Stimulated activated naive B cell treated with anti-CD40 and anti-IgM and Interleukin-4, amounts not matched to agents 10 μg/mL and 1 μg/mL and 100 μg/mL, for 72 hours (primary cell): Measurements from ENCODE around the gene CA5A.
"Not testable (repeated sequence)": the region's sequence is repeated elsewhere in the genome, so short reads cannot be mapped to it uniquely, and the experiment has no call there.

Experiments used
- ATAC-seq, 2 donors: fragments of 150-1000 bp; cut with Tn5 transposase; replicated peaks; 2 replicates each; pipeline ENCODE4 v1.10.0; 2021; ENCODE audit warnings: moderate library complexity in 1 of 2
- DNase-seq: peaks from one replicate; pipeline ENCODE4 v3.0.0; 2021
- H3K27ac Mint-ChIP-seq: one replicate; pipeline ENCODE4 v1.8.0; 2022; ENCODE audit warnings: mild to moderate bottlenecking, mixed read lengths
- H3K27me3 Mint-ChIP-seq, 2 donors: one replicate each; pipeline ENCODE4 v1.8.0; 2022; ENCODE audit warnings: mixed read lengths in 2 of 2
- H3K36me3 Mint-ChIP-seq, 2 donors: one replicate each; pipeline ENCODE4 v1.8.0; 2022; ENCODE audit warnings: mixed read lengths in 2 of 2, mild to moderate bottlenecking in 1 of 2
- H3K4me1 Mint-ChIP-seq, 2 donors: one replicate each; pipeline ENCODE4 v1.8.0; 2022; ENCODE audit warnings: mixed read lengths in 2 of 2, mild to moderate bottlenecking in 1 of 2
- H3K4me3 Mint-ChIP-seq, 2 donors: one replicate each; pipeline ENCODE4 v1.8.0; 2022; ENCODE audit warnings: mild to moderate bottlenecking in 2 of 2, mixed read lengths in 2 of 2, moderate library complexity in 1 of 2
- H3K9me3 Mint-ChIP-seq, 2 donors: one replicate each; pipeline ENCODE4 v1.8.0; 2022; ENCODE audit warnings: mixed read lengths in 2 of 2, mild to moderate bottlenecking in 1 of 2

CA5A gene

GRCh38 chr16:87914812-87915211 lies 21.5 kb downstream of the CA5A start:
- H3K36me3 Mint-ChIP-seq, result no peaks in the 10 kb centered on the region
- H3K4me3 Mint-ChIP-seq, result no peak overlapping the region
- DNase-seq, result no peak
- peaks cover 38 to 43% of the 10 kb centered on the region in 2 donors for H3K27me3 Mint-ChIP-seq
- no peak overlapping the region for H3K27ac Mint-ChIP-seq
- no peaks in the 10 kb centered on the region for H3K9me3 Mint-ChIP-seq
- peaks cover 6 to 8% of the 10 kb centered on the region in 2 donors for H3K4me1 Mint-ChIP-seq
- ATAC-seq, result no peak

DNA sequence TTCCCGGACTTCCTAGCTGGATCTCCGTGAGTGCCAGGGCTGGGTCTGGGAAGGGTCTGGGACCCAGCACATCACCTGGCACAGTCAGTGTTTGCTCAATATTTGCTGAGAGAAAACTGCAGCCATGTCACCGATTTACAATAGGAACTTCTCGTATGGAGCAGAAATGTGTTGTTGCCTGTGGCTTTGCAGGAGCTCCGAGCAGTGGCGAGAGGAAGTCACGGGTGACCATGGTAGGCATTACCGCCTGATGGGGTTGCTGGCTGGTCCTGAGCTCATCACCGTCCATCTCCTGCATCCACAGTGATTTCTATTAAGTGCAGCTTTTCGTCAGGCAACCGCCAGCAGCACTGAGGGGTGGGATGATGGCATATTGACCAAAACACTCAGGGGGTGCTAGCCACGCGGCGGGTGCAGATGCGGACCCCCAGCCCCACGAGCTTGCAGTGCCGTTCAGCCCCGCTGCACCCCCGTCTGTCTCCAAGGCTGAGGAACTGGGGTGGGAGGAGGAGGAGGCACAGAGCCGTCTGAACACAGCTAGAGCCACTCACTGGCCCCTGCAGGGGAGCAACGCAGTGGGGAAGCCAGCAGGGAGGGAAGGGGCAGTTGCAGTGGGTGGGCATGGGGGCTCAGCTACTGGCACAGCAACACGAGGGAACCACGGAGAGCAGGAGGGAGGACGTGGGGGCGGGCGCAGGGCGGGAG lies 22.2 kb downstream of the CA5A start:
- not testable (repeated sequence) for H3K9me3 Mint-ChIP-seq, H3K27ac Mint-ChIP-seq, H3K4me3 Mint-ChIP-seq, DNase-seq, H3K36me3 Mint-ChIP-seq, ATAC-seq
- peaks cover 38 to 43% of the 10 kb centered on the region in 2 donors for H3K27me3 Mint-ChIP-seq
- peaks cover 11% of the 10 kb centered on the region in 2 donors for H3K4me1 Mint-ChIP-seq

DNA sequence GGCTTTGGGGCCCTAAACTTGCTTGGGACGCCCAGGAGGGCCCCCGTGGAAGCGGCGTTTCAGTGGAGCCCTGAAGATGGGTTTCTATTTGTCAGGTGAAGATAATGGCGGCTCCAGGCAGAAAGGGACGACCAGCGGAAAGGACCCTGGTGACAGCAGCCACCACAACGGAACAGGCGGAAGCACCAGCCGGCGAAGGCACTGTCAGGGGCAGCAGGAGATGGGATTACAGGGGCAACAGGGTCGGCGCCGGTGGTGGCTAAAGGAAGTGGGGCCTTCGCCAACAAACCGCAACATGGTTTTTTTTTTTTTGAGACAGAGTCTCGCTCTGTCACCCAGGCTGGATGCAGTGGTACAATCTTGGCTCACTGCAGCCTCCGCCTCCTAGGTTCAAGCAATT lies 23.6 kb downstream of the CA5A start:
- DNase-seq, H3K36me3 Mint-ChIP-seq, H3K4me3 Mint-ChIP-seq, ATAC-seq, H3K27ac Mint-ChIP-seq, H3K9me3 Mint-ChIP-seq: not testable (repeated sequence)
- Mint-ChIP-seq H3K27me3 (peaks cover 28 to 31% of the 10 kb centered on the region in 2 donors), H3K4me1 (peaks cover 9 to 18% of the 10 kb centered on the region in 2 donors)

- not testable (repeated sequence) for H3K36me3 Mint-ChIP-seq, H3K9me3 Mint-ChIP-seq, H3K4me3 Mint-ChIP-seq, DNase-seq, ATAC-seq, H3K27ac Mint-ChIP-seq
- Mint-ChIP-seq H3K27me3 (peaks cover 22 to 23% of the 10 kb centered on the region in 2 donors), H3K4me1 (peaks cover 8 to 18% of the 10 kb centered on the region in 2 donors)
Measured at GRCh38 chr16:87911106-87911763, 25.1 kb downstream of the CA5A start.

GRCh38 chr16:87909203-87909935 lies 27.0 kb downstream of the CA5A start:
- H3K36me3 Mint-ChIP-seq, H3K4me3 Mint-ChIP-seq, H3K9me3 Mint-ChIP-seq: not testable (repeated sequence)
- peak overlapping the region; percentile 70 for H3K27ac Mint-ChIP-seq
- peaks cover 17 to 21% of the 10 kb centered on the region in 2 donors for H3K27me3 Mint-ChIP-seq
- DNase-seq, result peak; percentile 90
- peak; percentile 99 to 100 for ATAC-seq
- peaks cover 8 to 18% of the 10 kb centered on the region in 2 donors for H3K4me1 Mint-ChIP-seq

DNA sequence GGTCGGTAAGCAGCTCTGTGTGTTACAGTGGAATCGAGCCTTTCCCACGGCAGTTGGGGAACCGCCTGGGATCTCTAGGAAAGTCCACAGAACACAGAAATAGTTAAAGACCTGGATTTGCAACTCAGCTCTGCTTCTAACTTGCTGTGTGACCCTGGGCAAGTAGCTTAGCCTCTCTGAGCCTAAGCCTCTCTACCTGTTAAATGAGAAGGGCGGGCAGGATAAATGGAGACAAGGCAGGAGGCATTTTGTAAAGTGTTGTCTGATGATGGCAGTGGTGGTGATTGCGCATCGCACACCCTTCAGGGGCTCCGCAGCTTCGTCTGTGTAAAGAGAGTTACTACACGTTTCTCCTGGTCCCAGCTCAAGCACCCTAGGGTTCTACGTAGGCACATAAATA lies 28.2 kb downstream of the CA5A start:
- DNase-seq, ATAC-seq, H3K4me3 Mint-ChIP-seq, H3K27ac Mint-ChIP-seq, H3K36me3 Mint-ChIP-seq, H3K27me3 Mint-ChIP-seq, H3K9me3 Mint-ChIP-seq: not testable (repeated sequence)
- peaks cover 8 to 18% of the 10 kb centered on the region in 2 donors for H3K4me1 Mint-ChIP-seq

DNA sequence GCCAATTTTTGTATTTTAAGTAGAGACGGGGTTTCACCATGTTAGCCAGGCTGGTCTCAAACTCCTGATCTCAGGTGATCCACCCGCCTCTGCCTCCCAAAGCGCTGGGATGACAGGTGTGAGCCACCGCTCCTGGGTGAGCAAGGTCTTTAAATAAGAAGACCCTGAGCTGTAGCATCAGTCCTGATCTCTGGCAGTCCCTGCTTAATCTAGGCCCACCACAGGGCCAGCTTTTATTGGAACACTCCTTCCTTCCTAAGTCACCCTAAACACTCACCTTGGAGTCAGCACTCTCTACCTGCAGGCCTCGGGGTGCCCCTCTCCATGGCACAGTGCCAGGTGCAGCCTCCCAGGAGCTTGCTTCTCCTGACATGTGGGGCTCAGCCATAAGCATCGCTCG lies 30.8 kb downstream of the CA5A start:
- ATAC-seq, H3K27me3 Mint-ChIP-seq, DNase-seq, H3K36me3 Mint-ChIP-seq, H3K4me3 Mint-ChIP-seq, H3K9me3 Mint-ChIP-seq: not testable (repeated sequence)
- Mint-ChIP-seq H3K27ac (peak overlapping the region; percentile 56), H3K4me1 (peaks cover 8 to 26% of the 10 kb centered on the region in 2 donors)

DNA sequence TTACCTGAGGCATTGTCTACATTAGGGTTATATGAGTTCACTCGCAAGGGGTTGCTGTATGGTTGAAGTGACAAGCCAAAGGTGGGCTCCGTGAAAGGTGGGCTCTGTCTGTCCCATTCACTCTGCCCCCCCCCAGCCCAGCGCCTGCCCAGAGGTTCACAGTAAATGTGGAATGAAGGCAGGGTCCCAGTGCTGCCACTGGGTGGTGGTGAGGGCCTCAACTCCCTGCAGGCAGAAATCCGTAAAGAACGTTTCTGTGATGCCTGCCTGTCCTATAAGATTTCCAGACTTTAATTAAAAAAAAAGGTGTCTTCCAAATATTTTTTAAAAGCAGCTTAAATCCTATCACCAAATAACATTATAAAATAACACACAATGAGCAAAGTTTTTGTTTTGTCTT lies 31.4 kb downstream of the CA5A start:
- H3K9me3 Mint-ChIP-seq, H3K4me3 Mint-ChIP-seq, H3K27me3 Mint-ChIP-seq, H3K36me3 Mint-ChIP-seq, DNase-seq, ATAC-seq: not testable (repeated sequence)
- peaks cover 8 to 26% of the 10 kb centered on the region in 2 donors for H3K4me1 Mint-ChIP-seq
- peak overlapping the region; percentile 37 for H3K27ac Mint-ChIP-seq

DNA sequence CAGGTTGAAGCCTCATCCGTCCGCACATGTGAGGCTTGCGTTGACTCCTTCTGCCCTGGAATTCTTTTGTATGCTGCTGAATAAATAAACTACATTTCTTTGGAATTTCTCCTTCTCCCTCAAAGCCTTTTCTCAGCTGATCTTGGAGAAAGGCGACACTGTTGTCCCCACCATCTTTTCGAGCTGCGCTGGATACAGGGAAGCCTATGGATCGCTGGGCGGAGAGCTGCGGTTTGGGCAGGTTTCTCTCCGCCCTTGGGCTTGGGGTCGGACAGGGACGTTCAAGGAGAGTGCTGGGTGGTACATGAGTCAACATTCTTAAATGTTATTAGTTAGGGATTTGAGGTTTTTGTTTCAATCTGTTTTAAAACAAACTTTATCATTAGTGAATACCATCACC lies 35.8 kb downstream of the CA5A start:
- peaks cover 0 to 13% of the 10 kb centered on the region in 2 donors for H3K27me3 Mint-ChIP-seq
- not testable (repeated sequence) for DNase-seq, H3K27ac Mint-ChIP-seq, H3K36me3 Mint-ChIP-seq, H3K9me3 Mint-ChIP-seq, H3K4me3 Mint-ChIP-seq, ATAC-seq
- H3K4me1 Mint-ChIP-seq, result peaks cover 22 to 37% of the 10 kb centered on the region in 2 donors

GRCh38 chr16:87897521-87898505 lies 38.5 kb downstream of the CA5A start:
- no peaks in the 10 kb centered on the region for H3K9me3 Mint-ChIP-seq
- ATAC-seq, result no peak
- H3K4me1 Mint-ChIP-seq, result peaks cover 31 to 59% of the 10 kb centered on the region in 2 donors
- H3K27me3 Mint-ChIP-seq, result peaks cover 0 to 13% of the 10 kb centered on the region in 2 donors
- DNase-seq, result no peak
- H3K27ac Mint-ChIP-seq, result peak overlapping the region; percentile 25
- peak overlapping the region in 1 of 2 donors; percentile 9 for H3K4me3 Mint-ChIP-seq
- no peaks in the 10 kb centered on the region for H3K36me3 Mint-ChIP-seq

- not testable (repeated sequence) for ATAC-seq, H3K36me3 Mint-ChIP-seq, H3K9me3 Mint-ChIP-seq, H3K27me3 Mint-ChIP-seq, DNase-seq, H3K4me3 Mint-ChIP-seq
- Mint-ChIP-seq H3K4me1 (peaks cover 31 to 51% of the 10 kb centered on the region in 2 donors), H3K27ac (peak overlapping the region; percentile 96)
Measured at GRCh38 chr16:87896924-87897520, 39.3 kb downstream of the CA5A start.

DNA sequence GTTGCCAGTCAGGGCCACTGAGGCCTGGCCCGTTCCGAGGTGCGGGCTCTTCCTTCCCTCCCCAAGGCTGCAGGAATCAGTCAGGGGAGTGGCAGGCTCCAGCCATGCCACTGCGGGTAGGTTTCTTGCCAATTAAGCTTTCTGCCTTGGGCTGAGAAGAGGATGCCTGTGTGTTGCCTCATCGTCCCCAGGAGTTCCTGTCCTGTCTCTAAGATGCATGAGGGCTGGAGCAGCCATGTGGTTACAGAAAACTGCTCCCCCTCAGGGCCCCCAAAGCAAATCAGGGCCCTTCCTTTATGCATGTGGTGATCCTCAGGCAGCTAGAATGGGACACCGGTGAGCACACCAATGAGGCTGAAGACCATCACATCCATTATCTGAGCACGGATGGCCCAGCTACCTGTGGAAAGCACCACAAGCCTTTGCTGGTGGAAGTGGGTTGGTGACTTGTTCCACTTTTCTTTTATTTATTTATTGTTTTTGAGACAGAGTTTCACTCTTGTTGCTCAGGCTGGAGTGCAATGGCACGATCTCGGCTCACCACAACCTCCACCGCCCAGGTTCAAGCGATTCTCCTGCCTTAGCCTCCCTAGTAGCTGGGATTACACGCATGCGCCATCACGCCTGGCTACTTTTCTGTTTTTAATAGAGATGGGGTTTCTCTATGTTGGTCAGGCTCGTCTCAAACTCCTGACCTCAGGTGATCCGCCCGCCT lies 40.0 kb downstream of the CA5A start:
- H3K27me3 Mint-ChIP-seq, H3K9me3 Mint-ChIP-seq, H3K36me3 Mint-ChIP-seq, DNase-seq: not testable (repeated sequence)
- peak; percentile 7 to 17 for ATAC-seq
- H3K4me1 Mint-ChIP-seq, result peaks cover 31 to 51% of the 10 kb centered on the region in 2 donors
- H3K4me3 Mint-ChIP-seq, result peak overlapping the region in 1 of 2 donors; percentile 67
- peak overlapping the region; percentile 96 for H3K27ac Mint-ChIP-seq

DNA sequence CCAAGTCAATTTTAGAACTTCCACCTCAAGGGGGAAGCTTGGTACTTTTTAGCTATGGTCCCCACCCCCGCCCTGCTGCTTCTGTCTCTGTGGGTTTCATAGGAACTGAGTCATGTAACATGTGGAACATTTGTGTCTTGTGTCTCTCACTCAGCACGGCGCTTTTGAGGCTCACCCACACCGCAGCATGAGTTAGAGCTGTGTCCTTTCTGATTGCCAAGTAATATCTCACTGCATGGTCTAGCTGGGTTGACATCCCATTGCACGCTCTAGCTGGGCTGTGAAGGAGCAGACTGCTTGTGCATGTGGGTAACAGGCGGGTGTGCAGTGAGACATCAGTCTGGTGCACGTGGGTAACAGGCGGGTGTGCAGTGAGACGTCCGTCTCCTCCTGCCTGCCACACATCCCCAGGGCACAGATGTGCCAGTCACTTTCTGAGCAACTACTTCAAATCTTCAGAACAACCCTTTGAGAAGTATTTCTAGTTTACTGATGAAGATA lies 40.6 kb downstream of the CA5A start:
- peaks cover 0 to 9% of the 10 kb centered on the region in 2 donors for H3K27me3 Mint-ChIP-seq
- no peaks in the 10 kb centered on the region for H3K9me3 Mint-ChIP-seq
- peak; percentile 97 for ATAC-seq
- H3K36me3 Mint-ChIP-seq, result no peaks in the 10 kb centered on the region
- H3K27ac Mint-ChIP-seq, result peak overlapping the region; percentile 96
- peak overlapping the region; percentile 60 to 67 for H3K4me3 Mint-ChIP-seq
- peaks cover 31 to 51% of the 10 kb centered on the region in 2 donors for H3K4me1 Mint-ChIP-seq
- peak; percentile 86 for DNase-seq
